Islet of Langerhans (tissue), 1 donor: ENCODE measurements around the gene PCIF1.
"Not testable (repeated sequence)": the region's sequence is repeated elsewhere in the genome, so short reads cannot be mapped to it uniquely, and the experiment has no call there.

Experiments
- FAIRE-seq: peaks from one replicate; lab custom pipeline; 2011; peaks lifted over from hg19 to GRCh38; lab: Jason Lieb, UNC

PCIF1 gene

GRCh38 chr20:45967551-45968080 lies 33.1 kb downstream of the PCIF1 start:
- FAIRE-seq = no peak

- FAIRE-seq = no peak
Observed at GRCh38 chr20:45968081-45968671, 33.7 kb downstream of the PCIF1 start.

- no peak for FAIRE-seq
Observed at GRCh38 chr20:45968801-45969711, 34.6 kb downstream of the PCIF1 start.

GRCh38 chr20:45969712-45970634 lies 35.5 kb downstream of the PCIF1 start:
- FAIRE-seq = no peak

- no peak for FAIRE-seq
Observed at GRCh38 chr20:45970646-45971424, 36.4 kb downstream of the PCIF1 start.

- no peak for FAIRE-seq
Observed at GRCh38 chr20:45971425-45971674, 36.9 kb downstream of the PCIF1 start.

- no peak for FAIRE-seq
Observed at GRCh38 chr20:45971675-45972499, 37.4 kb downstream of the PCIF1 start, which contains the start of gene ZNF335. Gene ZNF335 (minus strand): TSS chr20:45972203. CDS start chr20:45971410, 793 bp downstream.

- no peak for FAIRE-seq
Observed at GRCh38 chr20:45972500-45973183, 38.2 kb downstream of the PCIF1 start.

GRCh38 chr20:45974896-45975565 lies 40.5 kb downstream of the PCIF1 start:
- FAIRE-seq = no peak

GRCh38 chr20:45975686-45976085 lies 41.2 kb downstream of the PCIF1 start:
- no peak for FAIRE-seq

- no peak for FAIRE-seq
Observed at GRCh38 chr20:45976086-45976485, 41.6 kb downstream of the PCIF1 start.

- FAIRE-seq = no peak
Observed at GRCh38 chr20:45981261-45981660, 46.8 kb downstream of the PCIF1 start.

- FAIRE-seq = no peak
Observed at GRCh38 chr20:45983279-45983743, 48.8 kb downstream of the PCIF1 start.

- FAIRE-seq = no peak
Observed at GRCh38 chr20:45985573-45985972, 51.1 kb downstream of the PCIF1 start.

- FAIRE-seq = no peak
Observed at GRCh38 chr20:45987108-45987780, 52.8 kb downstream of the PCIF1 start.

- not testable (repeated sequence) for FAIRE-seq
Observed at GRCh38 chr20:45988830-45989229, 54.3 kb downstream of the PCIF1 start.

- FAIRE-seq = no peak
Observed at GRCh38 chr20:45991616-45992015, 57.1 kb downstream of the PCIF1 start.

- FAIRE-seq = no peak
Observed at GRCh38 chr20:45993197-45993951, 58.9 kb downstream of the PCIF1 start.
